Tibial nerve (tissue), 4 donors: ENCODE data around the gene BICD1.

Source experiments
- CTCF ChIP-seq, 5 experiments: fragments of 200-600 bp in 3 of 5; fragments of 450-650 bp in 2 of 5; sonication (generic) in 3 of 5; IDR thresholded peaks; one replicate each; pipeline ENCODE4 v1.5.1; 2016 to 2019; ENCODE audit warnings: antibody characterized with exemption in 5 of 5, mild to moderate bottlenecking in 3 of 5, moderate library complexity in 2 of 5
- EP300 ChIP-seq, 2 donors: sonication (generic); formaldehyde crosslinking; IDR thresholded peaks; one replicate each; pipeline ENCODE4 v1.6.1; 2017; ENCODE audit warnings: antibody characterized with exemption in 2 of 2, mild to moderate bottlenecking in 1 of 2

DNA sequence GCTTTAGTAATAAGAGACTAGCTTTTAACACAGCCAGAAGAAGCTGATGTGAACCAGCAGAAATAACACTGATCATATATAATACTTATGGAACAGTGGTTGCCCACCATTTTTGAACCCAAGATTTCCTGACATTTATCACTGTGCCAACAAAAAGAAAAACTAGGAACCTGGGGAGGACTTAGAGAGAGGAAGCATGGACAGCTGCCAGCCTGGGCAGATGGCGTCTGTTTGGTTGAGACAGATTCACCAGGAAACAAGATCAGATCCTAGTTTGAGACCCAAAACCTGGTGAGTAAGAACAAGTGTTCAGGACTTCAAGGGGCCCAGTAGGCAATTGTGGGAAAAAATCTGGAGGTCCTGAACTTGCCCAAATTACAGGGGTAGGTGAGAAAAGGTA is 95.3 kb downstream of the BICD1 start:
- TF ChIP-seq CTCF (IDR thresholded peaks at IDR 0.05) (no peak), EP300 (IDR thresholded peaks at IDR 0.05) (no peak)
